Fibroblast of lung (primary cell): Measurements from ENCODE around the gene SGMS2. TPM values are rescaled to one million over a fixed set of nuclear protein-coding genes. Genes with fewer than 3 reads are reported as not detected.

Source experiments
- DNase-seq, 2 donors: peaks; one replicate each; pipeline versions ENCODE4 v3.0.0 to v3.0.0-alpha.2; 2010; ENCODE audit warnings: low read depth in 2 of 2
- H2AFZ ChIP-seq: 2 replicates; pipeline ENCODE4 v1.5.1; 2012; ENCODE audit warnings: low read length, control low read depth, inconsistent platforms
- H3K27ac ChIP-seq: 2 replicates; pipeline ENCODE4 v1.5.1; 2011; ENCODE audit warnings: low read length, control low read depth; ENCODE audit not compliant: insufficient read depth
- H3K27me3 ChIP-seq: 2 replicates; pipeline ENCODE4 v1.5.1; 2011; ENCODE audit warnings: mild to moderate bottlenecking, low read length; ENCODE audit not compliant: control insufficient read depth, insufficient read depth
- H3K36me3 ChIP-seq: 2 replicates; pipeline ENCODE4 v1.5.1; 2011; ENCODE audit warnings: low read length; ENCODE audit not compliant: control insufficient read depth, insufficient read depth
- H3K4me1 ChIP-seq: 2 replicates; pipeline ENCODE4 v1.5.1; 2011; ENCODE audit warnings: low read length; ENCODE audit not compliant: control insufficient read depth, insufficient read depth; ENCODE audit errors: extremely low read depth
- H3K4me2 ChIP-seq: 2 replicates; pipeline ENCODE4 v1.5.1; 2011; ENCODE audit warnings: low read length, control low read depth; ENCODE audit not compliant: insufficient read depth; ENCODE audit errors: extremely low read depth
- H3K4me3 ChIP-seq, 4 experiments: fragments of 200-600 bp in 1 of 4; sonication (generic) in 1 of 4; replicated peaks in 1 of 4; 2 replicates each; pipeline ENCODE4 v1.5.1; 2011 to 2016; ENCODE audit warnings: low read length in 4 of 4, low read depth in 3 of 4, mild to moderate bottlenecking in 3 of 4, control low read depth in 2 of 4, inconsistent platforms in 1 of 4, mixed read lengths in 1 of 4; ENCODE audit not compliant: insufficient read depth in 1 of 4; ENCODE audit errors: control extremely low read depth in 1 of 4
- H3K79me2 ChIP-seq: 2 replicates; pipeline ENCODE4 v1.5.1; 2012; ENCODE audit warnings: mild to moderate bottlenecking, low read length, inconsistent platforms; ENCODE audit not compliant: control insufficient read depth, insufficient read depth
- H3K9ac ChIP-seq: 2 replicates; pipeline ENCODE4 v1.5.1; 2011; ENCODE audit warnings: mild to moderate bottlenecking, low read length, control low read depth; ENCODE audit not compliant: insufficient read depth
- H3K9me3 ChIP-seq: 2 replicates; pipeline ENCODE4 v1.5.1; 2012; ENCODE audit warnings: low read depth, low read length; ENCODE audit not compliant: control insufficient read depth, insufficient read depth
- H4K20me1 ChIP-seq: 2 replicates; pipeline ENCODE4 v1.5.1; 2011; ENCODE audit warnings: low read length; ENCODE audit not compliant: control insufficient read depth, insufficient read depth; ENCODE audit errors: extremely low read depth
- CTCF ChIP-seq, 2 donors: IDR thresholded peaks in 1 of 2; conservative IDR thresholded peaks in 1 of 2; 1 replicate in 1 of 2; 2 replicates in 1 of 2; pipeline ENCODE4 v1.5.1; 2011 to 2012; ENCODE audit warnings: low read length in 2 of 2, control low read depth in 1 of 2, inconsistent platforms in 1 of 2, low read depth in 1 of 2, mild to moderate bottlenecking in 1 of 2
- EZH2 ChIP-seq: IDR thresholded peaks from 2 replicates; pipeline ENCODE4 v1.5.1; 2012; ENCODE audit warnings: low read length, control low read depth, mild to moderate bottlenecking; ENCODE audit errors: missing control alignments
- polyA plus RNA-seq, 2 donors: library from polyadenylated mRNA; depleted of rRNA in 1 of 2; stranded (reverse) in 1 of 2; unstranded in 1 of 2; fragments of >200 nt; gene quantifications; 2 replicates each; pipeline ENCODE4 v1.2.1, GENCODE V29; 2011 to 2012; ENCODE audit warnings: missing spikeins in 1 of 2
- total RNA-seq: library from RNA; depleted of rRNA; stranded (reverse); fragments of >200 nt; gene quantifications from 2 replicates; pipeline ENCODE4 v1.2.1, GENCODE V29; 2014

Gene SGMS2
- total and polyA plus RNA-seq, 2 donors (not counting 1 experiment from before 2014, with no cell fraction given): 63.7 to 82.7 TPM

DNA sequence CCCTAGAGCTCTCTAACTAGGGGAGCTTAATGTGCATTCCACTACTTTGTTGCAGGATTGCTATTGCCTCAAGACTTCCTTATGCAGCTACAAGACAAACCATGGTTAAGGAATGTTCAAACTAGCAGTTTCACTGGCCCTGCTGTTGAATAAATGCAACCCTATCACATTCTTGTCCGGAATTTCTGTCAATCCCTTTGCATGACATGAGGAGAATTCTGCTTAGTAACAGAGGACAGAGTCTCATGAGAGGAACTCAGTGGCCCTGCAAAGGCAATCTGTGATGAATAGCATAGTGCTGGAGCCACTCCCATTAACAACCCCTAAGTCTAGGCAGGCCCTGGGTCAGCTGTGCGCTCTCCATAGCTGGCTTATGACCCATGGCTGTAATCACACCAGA is 30.7 kb upstream of the SGMS2 start:
- Histone ChIP-seq H3K4me3 (no peak overlapping the region), H3K9ac (no peak overlapping the region), H3K9me3 (no peaks in the 10 kb centered on the region), H3K79me2 (no peaks in the 10 kb centered on the region), H2AFZ (no peak overlapping the region), H3K27ac (no peak overlapping the region), H3K4me2 (no peak overlapping the region), H3K4me1 (no peaks in the 10 kb centered on the region), H3K36me3 (no peaks in the 10 kb centered on the region), H3K27me3 (peaks cover 5% of the 10 kb centered on the region), H4K20me1 (no peaks in the 10 kb centered on the region)
- no peak for DNase-seq
- no peak for TF ChIP-seq EZH2
- TF ChIP-seq CTCF (conservative IDR thresholded peaks at IDR 0.05 in 1 of 2, IDR thresholded peaks at IDR 0.05 in 1 of 2; ENCODE audit: low read depth in 1 of 2, low read length in 2 of 2): no peak

- Histone ChIP-seq H3K27ac (no peak overlapping the region), H3K4me1 (peaks cover 4% of the 10 kb centered on the region), H3K4me3 (no peak overlapping the region), H4K20me1 (no peaks in the 10 kb centered on the region), H3K4me2 (no peak overlapping the region), H3K27me3 (peaks cover 2% of the 10 kb centered on the region), H3K36me3 (no peaks in the 10 kb centered on the region), H3K9ac (no peak overlapping the region), H3K9me3 (no peaks in the 10 kb centered on the region), H3K79me2 (no peaks in the 10 kb centered on the region), H2AFZ (no peak overlapping the region)
- TF ChIP-seq CTCF (conservative IDR thresholded peaks at IDR 0.05 in 1 of 2, IDR thresholded peaks at IDR 0.05 in 1 of 2; ENCODE audit: low read depth in 1 of 2, low read length in 2 of 2): no peak
- TF ChIP-seq EZH2: no peak
- DNase-seq: no peak
Measured at GRCh38 chr4:107799669-107800450, 24.9 kb upstream of the SGMS2 start.

DNA sequence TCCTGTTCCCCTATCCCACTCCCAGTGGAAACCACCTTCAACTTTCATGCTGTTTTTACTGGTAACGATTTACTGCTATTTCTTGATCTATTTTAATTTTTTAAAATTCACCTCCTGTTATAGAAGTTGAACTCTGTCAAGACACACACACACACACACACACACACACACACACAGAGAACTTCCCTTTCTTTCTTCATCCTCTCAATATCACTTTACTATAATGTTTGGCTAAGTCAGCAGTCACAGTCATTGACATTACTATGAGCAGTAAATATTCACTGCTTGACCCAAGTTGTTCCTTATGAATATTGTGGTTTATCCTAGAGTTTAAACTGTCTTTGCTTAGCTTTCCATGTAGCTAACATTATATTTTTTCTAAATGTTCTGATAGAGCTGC is 24.0 kb upstream of the SGMS2 start:
- H3K27me3 ChIP-seq: no peaks in the 10 kb centered on the region
- peaks cover 4% of the 10 kb centered on the region for H3K4me1 ChIP-seq
- no peaks in the 10 kb centered on the region for H3K36me3 ChIP-seq

More for the DNA sequence above, 24.0 kb upstream of the SGMS2 start:
- TF ChIP-seq CTCF (conservative IDR thresholded peaks at IDR 0.05 in 1 of 2, IDR thresholded peaks at IDR 0.05 in 1 of 2; ENCODE audit: low read depth in 1 of 2, low read length in 2 of 2): no peak
- no peak for TF ChIP-seq EZH2
- Histone ChIP-seq H3K79me2 (no peaks in the 10 kb centered on the region), H3K9me3 (no peaks in the 10 kb centered on the region), H3K4me3 (no peak overlapping the region), H3K9ac (no peak overlapping the region), H3K27ac (no peak overlapping the region), H2AFZ (no peak overlapping the region), H4K20me1 (no peaks in the 10 kb centered on the region), H3K4me2 (no peak overlapping the region)
- no peak for DNase-seq
